ENCODE measurements around the gene CPOX. TPM values are rescaled to one million over a fixed set of nuclear protein-coding genes. Genes with fewer than 3 reads are reported as not detected.
A peak's percentile ranks its signal among the peaks of the same experiment; 100 is the strongest.

Gene CPOX
- total RNA-seq, 2 donors from 2014 or later, result 36.5 to 36.7 TPM

DNA sequence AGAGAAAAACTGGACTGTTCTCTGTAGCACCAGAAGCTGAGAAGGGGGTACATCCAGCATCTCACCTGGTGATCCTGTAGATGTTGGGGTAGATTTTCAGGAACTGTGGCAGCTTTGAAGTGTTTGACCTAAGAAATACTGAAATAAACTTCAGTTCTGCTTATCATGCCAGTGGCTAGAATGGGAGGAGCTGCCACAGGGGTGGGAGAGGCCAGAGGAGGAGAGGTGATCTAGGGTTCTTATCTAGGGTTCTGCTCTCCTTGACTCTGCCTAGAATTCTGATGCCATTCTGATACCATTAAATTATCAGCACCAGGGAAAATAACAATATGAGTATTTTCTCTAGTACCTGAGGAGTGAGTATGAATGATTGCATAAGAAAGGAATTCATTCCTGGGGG lies 10.2 kb upstream of the CPOX start:
- DNase-seq (no peak), ATAC-seq (replicated peaks in 1 of 2) (no peak)
- H3K27me3 Mint-ChIP-seq (ENCODE audit: low read depth), result peaks cover 6% of the 10 kb centered on the region
- no peaks in the 10 kb centered on the region for H3K36me3 Mint-ChIP-seq (ENCODE audit: insufficient read depth in 2 of 2)
- H3K4me1 Mint-ChIP-seq (ENCODE audit: low read depth), result no peaks in the 10 kb centered on the region
- H3K9me3 Mint-ChIP-seq, result no peaks in the 10 kb centered on the region
- H3K27ac Mint-ChIP-seq, result no peak overlapping the region
- H3K4me3 Mint-ChIP-seq, result no peak overlapping the region

GRCh38 chr3:98602078-98602678 lies 8.8 kb upstream of the CPOX start:
- no peaks in the 10 kb centered on the region for H3K4me1 Mint-ChIP-seq (ENCODE audit: low read depth)
- H3K4me3 Mint-ChIP-seq, result no peak overlapping the region
- ATAC-seq (replicated peaks in 1 of 2) (peak; percentile 43 to 63), DNase-seq (peak; percentile 16 to 23)
- peaks cover 6% of the 10 kb centered on the region for H3K27me3 Mint-ChIP-seq (ENCODE audit: low read depth)
- no peaks in the 10 kb centered on the region for H3K9me3 Mint-ChIP-seq
- no peak overlapping the region for H3K27ac Mint-ChIP-seq
- no peaks in the 10 kb centered on the region for H3K36me3 Mint-ChIP-seq (ENCODE audit: insufficient read depth in 2 of 2)

GRCh38 chr3:98601180-98601579 lies 7.8 kb upstream of the CPOX start:
- H3K27ac Mint-ChIP-seq, result no peak overlapping the region
- H3K4me3 Mint-ChIP-seq, result no peak overlapping the region
- no peaks in the 10 kb centered on the region for H3K36me3 Mint-ChIP-seq (ENCODE audit: insufficient read depth in 2 of 2)
- H3K27me3 Mint-ChIP-seq (ENCODE audit: low read depth), result peaks cover 6% of the 10 kb centered on the region
- no peaks in the 10 kb centered on the region for H3K4me1 Mint-ChIP-seq (ENCODE audit: low read depth)
- H3K9me3 Mint-ChIP-seq, result no peaks in the 10 kb centered on the region
- DNase-seq (no peak), ATAC-seq (replicated peaks in 1 of 2) (no peak)

DNA sequence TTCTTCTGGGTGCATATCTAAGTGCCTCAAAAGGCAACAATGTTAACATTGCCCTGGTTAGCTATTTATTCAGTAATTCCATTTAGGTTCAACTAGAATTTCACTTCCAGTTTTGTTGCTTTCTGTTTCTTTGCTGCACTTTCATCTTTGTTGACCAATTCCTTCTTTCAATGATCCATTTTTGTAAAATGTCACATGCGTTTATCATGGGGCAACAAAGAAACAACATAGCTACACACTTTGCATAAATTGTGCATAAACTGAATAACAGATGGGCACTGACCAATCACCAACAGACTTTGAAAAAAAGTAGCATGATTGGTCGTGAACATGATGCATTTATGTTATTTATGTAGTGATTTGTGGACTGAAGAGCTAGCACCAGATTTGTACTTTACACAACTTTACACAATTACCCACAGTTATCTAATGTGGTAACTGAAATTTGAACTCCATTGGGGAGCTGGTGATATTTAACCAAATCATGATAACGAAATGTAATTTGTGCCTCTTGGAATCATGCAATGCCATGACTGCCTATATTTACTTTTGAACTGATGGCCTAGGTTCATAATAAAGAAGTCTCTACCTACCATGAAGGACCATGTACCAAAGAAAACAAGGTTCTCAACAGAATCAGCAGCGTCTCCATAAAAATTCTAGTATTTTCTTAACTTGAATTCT lies 7.1 kb upstream of the CPOX start:
- no peak overlapping the region for H3K4me3 Mint-ChIP-seq
- no peak for DNase-seq
- H3K27me3 Mint-ChIP-seq (ENCODE audit: low read depth), result peaks cover 6% of the 10 kb centered on the region
- no peaks in the 10 kb centered on the region for H3K36me3 Mint-ChIP-seq (ENCODE audit: insufficient read depth in 2 of 2)
- no peaks in the 10 kb centered on the region for H3K4me1 Mint-ChIP-seq (ENCODE audit: low read depth)
- no peaks in the 10 kb centered on the region for H3K9me3 Mint-ChIP-seq
- no peak for ATAC-seq (replicated peaks in 1 of 2)
- no peak overlapping the region for H3K27ac Mint-ChIP-seq

DNA sequence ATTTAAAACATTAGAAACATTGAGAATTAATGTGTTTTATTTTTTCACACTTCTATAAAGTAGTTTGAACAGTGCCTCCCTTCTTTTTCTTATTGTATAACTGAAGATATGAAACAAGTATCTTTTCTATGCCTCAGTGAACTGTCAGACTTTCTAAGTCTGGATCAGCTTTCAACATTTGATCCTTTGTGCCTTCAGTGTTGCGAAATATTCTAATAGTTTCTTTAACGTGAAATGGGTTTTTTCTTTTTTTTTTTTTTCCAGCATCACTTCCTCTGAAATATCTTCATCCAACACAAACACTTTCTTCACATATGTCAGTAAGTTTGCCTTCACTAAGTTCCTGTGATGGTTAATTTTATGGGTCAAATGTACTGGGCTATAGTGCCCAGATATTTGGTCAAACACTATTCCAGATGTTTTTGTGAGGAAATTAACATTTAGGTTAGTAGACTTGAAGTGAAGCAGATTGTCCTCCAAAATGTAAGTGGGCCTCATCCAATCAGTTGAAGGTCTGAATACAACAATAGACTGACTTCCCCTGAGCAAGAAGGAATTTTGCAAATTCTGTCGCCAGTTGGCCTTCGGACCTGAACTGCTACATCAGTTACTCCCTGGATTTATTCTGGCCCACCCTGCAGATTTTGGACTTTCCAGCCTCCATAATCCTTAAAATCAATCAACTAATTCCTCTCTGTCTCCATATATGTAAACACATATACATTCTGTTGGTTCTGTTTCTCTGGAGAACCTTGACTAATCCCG lies 6.4 kb upstream of the CPOX start:
- no peak for ATAC-seq (replicated peaks in 1 of 2)
- H3K9me3 Mint-ChIP-seq, result no peaks in the 10 kb centered on the region
- no peak overlapping the region for H3K4me3 Mint-ChIP-seq
- H3K36me3 Mint-ChIP-seq (ENCODE audit: insufficient read depth in 2 of 2), result no peaks in the 10 kb centered on the region
- DNase-seq, result no peak
- peaks cover 6% of the 10 kb centered on the region for H3K27me3 Mint-ChIP-seq (ENCODE audit: low read depth)
- H3K27ac Mint-ChIP-seq, result peak overlapping the region; percentile 75
- no peaks in the 10 kb centered on the region for H3K4me1 Mint-ChIP-seq (ENCODE audit: low read depth)

DNA sequence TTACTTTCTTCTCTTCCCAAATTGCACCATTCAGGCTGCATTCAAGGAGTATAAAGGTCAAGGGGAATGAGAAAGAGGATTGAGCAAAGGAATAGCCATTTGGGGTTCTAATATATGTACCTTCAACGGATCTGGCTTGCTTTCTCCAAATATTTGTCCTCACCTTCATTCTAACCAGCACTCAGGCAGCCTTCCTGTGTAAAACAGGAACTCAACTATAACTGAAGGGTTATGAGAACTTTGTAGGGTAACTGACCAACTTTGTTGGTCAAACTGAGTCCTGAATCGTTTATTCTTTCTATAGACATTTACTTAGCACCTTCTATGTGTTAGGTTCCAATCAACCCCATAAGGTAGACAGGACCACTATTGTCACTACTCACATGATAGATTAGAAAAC lies 5.1 kb upstream of the CPOX start:
- Mint-ChIP-seq H3K9me3 (no peaks in the 10 kb centered on the region), H3K4me3 (no peak overlapping the region), H3K36me3 (ENCODE audit: insufficient read depth in 2 of 2) (peaks cover 0 to 2% of the 10 kb centered on the region in 2 donors), H3K27ac (no peak overlapping the region), H3K4me1 (ENCODE audit: low read depth) (peaks cover 7% of the 10 kb centered on the region), H3K27me3 (ENCODE audit: low read depth) (no peaks in the 10 kb centered on the region)
- ATAC-seq (replicated peaks in 1 of 2) (no peak), DNase-seq (no peak)

GRCh38 chr3:98596541-98597500 lies 3.4 kb upstream of the CPOX start:
- peaks cover 3 to 4% of the 10 kb centered on the region in 2 donors for H3K36me3 Mint-ChIP-seq (ENCODE audit: insufficient read depth in 2 of 2)
- no peak for ATAC-seq (replicated peaks in 1 of 2)
- no peak overlapping the region for H3K27ac Mint-ChIP-seq

GRCh38 chr3:98596087-98596486 lies 2.7 kb upstream of the CPOX start:
- no peak for ATAC-seq (replicated peaks in 1 of 2)
- Mint-ChIP-seq H3K27ac (no peak overlapping the region), H3K27me3 (ENCODE audit: low read depth) (no peaks in the 10 kb centered on the region), H3K36me3 (ENCODE audit: insufficient read depth in 2 of 2) (peaks cover 3 to 4% of the 10 kb centered on the region in 2 donors), H3K9me3 (no peaks in the 10 kb centered on the region), H3K4me1 (ENCODE audit: low read depth) (peaks cover 19% of the 10 kb centered on the region), H3K4me3 (no peak overlapping the region)
- no peak for DNase-seq

More at GRCh38 chr3:98596541-98597500, 3.4 kb upstream of the CPOX start:
- no peaks in the 10 kb centered on the region for H3K27me3 Mint-ChIP-seq (ENCODE audit: low read depth)
- peaks cover 19% of the 10 kb centered on the region for H3K4me1 Mint-ChIP-seq (ENCODE audit: low read depth)
- peak in 1 of 2 donors; percentile 36 for DNase-seq
- H3K4me3 Mint-ChIP-seq, result no peak overlapping the region
- H3K9me3 Mint-ChIP-seq, result no peaks in the 10 kb centered on the region

GRCh38 chr3:98594628-98595324 lies 1.4 kb upstream of the CPOX start:
- Mint-ChIP-seq H3K27ac (peak overlapping the region; percentile 40), H3K27me3 (ENCODE audit: low read depth) (no peaks in the 10 kb centered on the region), H3K4me1 (ENCODE audit: low read depth) (peaks cover 25% of the 10 kb centered on the region), H3K9me3 (no peaks in the 10 kb centered on the region), H3K4me3 (peak overlapping the region; percentile 12 to 98), H3K36me3 (ENCODE audit: insufficient read depth in 2 of 2) (peaks cover 5 to 7% of the 10 kb centered on the region in 2 donors)
- no peak for DNase-seq
- no peak for ATAC-seq (replicated peaks in 1 of 2)

DNA sequence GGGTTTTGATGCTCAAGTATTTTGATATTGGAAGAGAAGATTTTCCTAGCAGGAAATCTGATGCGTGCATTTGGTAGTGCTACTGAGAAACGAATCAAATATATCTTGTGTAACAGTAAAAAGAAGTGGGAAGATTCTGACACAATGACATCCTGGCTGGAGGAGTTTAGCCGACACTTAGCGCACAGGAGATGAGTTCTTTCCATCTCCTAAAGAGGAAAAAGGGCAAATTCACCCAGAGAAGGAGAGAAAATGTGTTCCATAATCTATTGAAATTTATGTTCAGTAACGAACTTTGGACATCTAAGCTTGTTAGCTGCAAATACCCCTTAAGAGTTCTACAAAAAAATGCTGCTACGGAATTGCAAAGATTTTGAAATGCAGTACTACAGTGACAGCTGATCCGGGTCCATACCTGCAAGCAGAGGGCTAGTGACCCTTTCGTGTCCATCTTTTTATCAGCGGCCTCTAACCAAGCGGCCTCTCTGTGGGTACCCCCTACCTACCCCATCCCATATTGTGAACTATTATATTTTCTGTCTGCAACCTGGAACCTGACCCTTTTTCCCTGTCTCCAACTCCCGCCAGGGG lies 971 bp downstream of the CPOX start:
- ATAC-seq (replicated peaks in 1 of 2), result no peak
- H3K9me3 Mint-ChIP-seq, result no peaks in the 10 kb centered on the region
- no peak for DNase-seq
- H3K4me3 Mint-ChIP-seq, result peak overlapping the region; percentile 92 to 98
- no peaks in the 10 kb centered on the region for H3K27me3 Mint-ChIP-seq (ENCODE audit: low read depth)
- H3K4me1 Mint-ChIP-seq (ENCODE audit: low read depth), result peaks cover 31% of the 10 kb centered on the region
- peak overlapping the region; percentile 72 for H3K27ac Mint-ChIP-seq
- H3K36me3 Mint-ChIP-seq (ENCODE audit: insufficient read depth in 2 of 2), result peaks cover 7 to 13% of the 10 kb centered on the region in 2 donors

- no peak overlapping the region for H3K4me3 Mint-ChIP-seq
- ATAC-seq (replicated peaks in 1 of 2), result no peak
- no peak for DNase-seq
- H3K27ac Mint-ChIP-seq, result no peak overlapping the region
- peaks cover 9 to 25% of the 10 kb centered on the region in 2 donors for H3K36me3 Mint-ChIP-seq (ENCODE audit: insufficient read depth in 2 of 2)
- no peaks in the 10 kb centered on the region for H3K9me3 Mint-ChIP-seq
- peaks cover 36% of the 10 kb centered on the region for H3K4me1 Mint-ChIP-seq (ENCODE audit: low read depth)
- H3K27me3 Mint-ChIP-seq (ENCODE audit: low read depth), result no peaks in the 10 kb centered on the region
Observed at GRCh38 chr3:98589331-98590036, 3.9 kb downstream of the CPOX start.

All from activated T-cell treated with anti-CD3 and anti-CD28 coated beads, Interleukin-2, amount 50 U/mL, for 72 hours (primary cell).